ENCODE data around the gene JDP2. TPM values are rescaled to one million over a fixed set of nuclear protein-coding genes. Genes with fewer than 3 reads are reported as not detected.

The JDP2 gene
- total RNA-seq, 2 donors from 2014 or later = 15.7 to 23.1 TPM

DNA sequence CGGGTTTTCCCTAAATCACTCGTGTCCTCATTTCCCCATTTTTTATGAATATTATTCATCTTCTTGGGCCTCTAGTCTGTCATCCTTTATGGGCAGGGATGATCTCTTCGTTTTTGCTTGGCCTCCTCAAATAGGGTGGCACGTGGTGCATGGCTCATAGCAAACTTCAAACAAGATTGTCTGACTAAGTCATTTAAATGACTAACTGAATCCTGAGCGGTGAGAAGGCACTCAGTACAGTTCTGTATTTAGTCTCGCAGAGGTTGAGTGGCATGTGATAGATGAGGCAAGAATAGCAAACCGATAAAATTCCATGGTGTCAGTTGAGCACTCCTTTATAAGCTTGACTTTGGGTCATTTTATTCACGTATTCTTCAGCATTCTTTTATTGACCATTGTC is 5.7 kb upstream of the JDP2 start:
- Histone ChIP-seq H3K9me3 (ENCODE audit: control insufficient read depth, low read length) (no peaks in the 10 kb centered on the region), H3K4me3 (ENCODE audit: low read length) (no peak overlapping the region), H3K27ac (ENCODE audit: low read depth, low read length) (no peak overlapping the region), H3K4me1 (ENCODE audit: control insufficient read depth, insufficient read depth, low read length) (peaks cover 3% of the 10 kb centered on the region), H3K9ac (ENCODE audit: extremely low read depth, low read length, poor library complexity, severe bottlenecking) (no peak overlapping the region), H3K36me3 (ENCODE audit: control insufficient read depth, insufficient read depth, low read length) (no peaks in the 10 kb centered on the region), H3K27me3 (ENCODE audit: control insufficient read depth, insufficient read depth, low read length, poor library complexity, severe bottlenecking) (peaks cover 27% of the 10 kb centered on the region)
- Mint-ChIP-seq H3K27ac (no peak overlapping the region), H3K36me3 (ENCODE audit: low read depth) (no peaks in the 10 kb centered on the region), H3K4me3 (no peak overlapping the region), H3K9me3 (peaks cover 1% of the 10 kb centered on the region), H3K4me1 (peaks cover 21% of the 10 kb centered on the region), H3K27me3 (ENCODE audit: insufficient read depth) (peaks cover 31% of the 10 kb centered on the region)
- no peak for DNase-seq
- WGBS, 2 experiments (ENCODE audit: insufficient coverage in 1 of 2, insufficient read length in 1 of 2) = 91 to 100% methylated on average over 8 of the region's 8 CpGs
- TF ChIP-seq, protein P1, sequence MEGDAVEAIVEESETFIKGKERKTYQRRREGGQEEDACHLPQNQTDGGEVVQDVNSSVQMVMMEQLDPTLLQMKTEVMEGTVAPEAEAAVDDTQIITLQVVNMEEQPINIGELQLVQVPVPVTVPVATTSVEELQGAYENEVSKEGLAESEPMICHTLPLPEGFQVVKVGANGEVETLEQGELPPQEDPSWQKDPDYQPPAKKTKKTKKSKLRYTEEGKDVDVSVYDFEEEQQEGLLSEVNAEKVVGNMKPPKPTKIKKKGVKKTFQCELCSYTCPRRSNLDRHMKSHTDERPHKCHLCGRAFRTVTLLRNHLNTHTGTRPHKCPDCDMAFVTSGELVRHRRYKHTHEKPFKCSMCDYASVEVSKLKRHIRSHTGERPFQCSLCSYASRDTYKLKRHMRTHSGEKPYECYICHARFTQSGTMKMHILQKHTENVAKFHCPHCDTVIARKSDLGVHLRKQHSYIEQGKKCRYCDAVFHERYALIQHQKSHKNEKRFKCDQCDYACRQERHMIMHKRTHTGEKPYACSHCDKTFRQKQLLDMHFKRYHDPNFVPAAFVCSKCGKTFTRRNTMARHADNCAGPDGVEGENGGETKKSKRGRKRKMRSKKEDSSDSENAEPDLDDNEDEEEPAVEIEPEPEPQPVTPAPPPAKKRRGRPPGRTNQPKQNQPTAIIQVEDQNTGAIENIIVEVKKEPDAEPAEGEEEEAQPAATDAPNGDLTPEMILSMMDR (conservative IDR thresholded peaks at IDR 0.05) = no peak

DNA sequence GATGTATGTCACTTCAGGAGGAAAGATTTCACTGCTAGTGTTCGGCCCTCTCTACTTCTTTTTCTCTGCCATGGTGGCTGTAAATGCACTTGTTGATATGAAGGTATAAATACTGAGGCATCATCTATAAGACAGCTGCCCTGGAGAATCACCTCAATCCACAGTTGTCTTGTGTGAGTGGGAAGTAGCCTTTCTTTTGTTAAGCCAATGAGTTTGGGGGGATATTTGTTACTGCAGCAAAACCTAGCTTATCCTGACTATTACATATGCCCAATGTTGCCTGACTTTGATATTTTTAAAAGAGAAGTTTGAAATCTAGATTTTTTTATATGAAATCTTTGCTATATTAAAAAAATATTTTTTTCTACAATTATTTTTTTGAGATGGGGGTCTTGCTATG is 3.3 kb upstream of the JDP2 start:
- no peaks in the 10 kb centered on the region for H3K36me3 ChIP-seq (ENCODE audit: control insufficient read depth, insufficient read depth, low read length)
- H3K4me3 ChIP-seq (ENCODE audit: low read length) = no peak overlapping the region
- peaks cover 42% of the 10 kb centered on the region for H3K27me3 Mint-ChIP-seq (ENCODE audit: insufficient read depth)
- no peaks in the 10 kb centered on the region for H3K9me3 ChIP-seq (ENCODE audit: control insufficient read depth, low read length)
- H3K27ac Mint-ChIP-seq = no peak overlapping the region
- H3K9ac ChIP-seq (ENCODE audit: extremely low read depth, low read length, poor library complexity, severe bottlenecking) = no peak overlapping the region
- H3K36me3 Mint-ChIP-seq (ENCODE audit: low read depth) = no peaks in the 10 kb centered on the region
- no peak overlapping the region for H3K27ac ChIP-seq (ENCODE audit: low read depth, low read length)
- H3K27me3 ChIP-seq (ENCODE audit: control insufficient read depth, insufficient read depth, low read length, poor library complexity, severe bottlenecking) = peaks cover 30% of the 10 kb centered on the region
- TF ChIP-seq, protein P1 (conservative IDR thresholded peaks at IDR 0.05) = no peak
- no peaks in the 10 kb centered on the region for H3K4me1 ChIP-seq (ENCODE audit: control insufficient read depth, insufficient read depth, low read length)
- no peak overlapping the region for H3K4me3 Mint-ChIP-seq
- peaks cover 13% of the 10 kb centered on the region for H3K4me1 Mint-ChIP-seq
- DNase-seq = no peak
- peaks cover 1% of the 10 kb centered on the region for H3K9me3 Mint-ChIP-seq
- WGBS, 2 experiments (ENCODE audit: insufficient coverage in 1 of 2, insufficient read length in 1 of 2) = 94% methylated on average over 1 of the region's 1 CpG; no CpG with 5 or more reads in 1 of the 2 experiments

DNA sequence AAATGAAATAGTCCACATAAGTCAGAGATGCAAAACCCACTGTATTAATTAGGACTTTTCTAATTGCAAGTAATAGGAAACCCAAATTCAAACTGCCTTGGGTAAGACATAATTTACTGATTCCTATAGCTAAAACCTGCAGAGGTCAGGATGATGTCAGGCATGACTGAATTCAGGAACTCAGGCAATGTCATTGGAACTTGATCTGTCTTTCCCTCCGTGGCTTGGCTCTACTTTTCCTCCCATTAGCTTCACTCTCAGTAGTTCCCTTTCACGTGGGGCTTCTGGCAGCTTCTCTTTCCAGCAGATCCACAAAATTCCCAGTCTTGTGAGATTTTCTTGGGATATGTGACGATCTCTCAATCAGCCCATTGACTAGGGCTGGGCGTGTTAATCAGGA is 2.4 kb upstream of the JDP2 start:
- H3K4me3 Mint-ChIP-seq = no peak overlapping the region
- DNase-seq = no peak
- peaks cover 30% of the 10 kb centered on the region for H3K27me3 ChIP-seq (ENCODE audit: control insufficient read depth, insufficient read depth, low read length, poor library complexity, severe bottlenecking)
- peaks cover 18% of the 10 kb centered on the region for H3K4me1 Mint-ChIP-seq
- H3K9me3 Mint-ChIP-seq = peaks cover 1% of the 10 kb centered on the region
- no peak overlapping the region for H3K9ac ChIP-seq (ENCODE audit: extremely low read depth, low read length, poor library complexity, severe bottlenecking)
- H3K36me3 Mint-ChIP-seq (ENCODE audit: low read depth) = no peaks in the 10 kb centered on the region
- no peak overlapping the region for H3K4me3 ChIP-seq (ENCODE audit: low read length)
- H3K4me1 ChIP-seq (ENCODE audit: control insufficient read depth, insufficient read depth, low read length) = no peaks in the 10 kb centered on the region
- no peaks in the 10 kb centered on the region for H3K36me3 ChIP-seq (ENCODE audit: control insufficient read depth, insufficient read depth, low read length)
- WGBS, 2 experiments (ENCODE audit: insufficient coverage in 1 of 2, insufficient read length in 1 of 2) = 75 to 77% methylated on average over 4 of the region's 4 CpGs
- H3K27me3 Mint-ChIP-seq (ENCODE audit: insufficient read depth) = peaks cover 42% of the 10 kb centered on the region
- no peak overlapping the region for H3K27ac ChIP-seq (ENCODE audit: low read depth, low read length)
- H3K27ac Mint-ChIP-seq = no peak overlapping the region
- H3K9me3 ChIP-seq (ENCODE audit: control insufficient read depth, low read length) = no peaks in the 10 kb centered on the region
- TF ChIP-seq, protein P1 (conservative IDR thresholded peaks at IDR 0.05) = no peak

Data from endodermal cell (in vitro differentiated cells).